Nephron progenitor cell (in vitro differentiated cells): ENCODE results near the gene C11orf21.
A peak's percentile ranks its signal among the peaks of the same experiment; 100 is the strongest.

Source experiments
- DNase-seq: peaks from one replicate; pipeline ENCODE4 v3.0.0; 2021
- H3K27ac Mint-ChIP-seq: 2 replicates; pipeline ENCODE4 v1.8.0; 2021; ENCODE audit warnings: mild to moderate bottlenecking, moderate library complexity, mixed read lengths
- H3K27me3 Mint-ChIP-seq: 2 replicates; pipeline ENCODE4 v1.8.0; 2021; ENCODE audit warnings: mild to moderate bottlenecking, low read depth, mixed read lengths; ENCODE audit not compliant: poor library complexity
- H3K36me3 Mint-ChIP-seq: 2 replicates; pipeline ENCODE4 v1.8.0; 2021; ENCODE audit warnings: low read depth, mixed read lengths
- H3K4me1 Mint-ChIP-seq: 2 replicates; pipeline ENCODE4 v1.8.0; 2021; ENCODE audit warnings: mixed read lengths
- H3K4me3 Mint-ChIP-seq: 2 replicates; pipeline ENCODE4 v1.8.0; 2021; ENCODE audit warnings: mild to moderate bottlenecking, moderate library complexity, mixed read lengths
- H3K9me3 Mint-ChIP-seq: 2 replicates; pipeline ENCODE4 v1.8.0; 2021; ENCODE audit warnings: mild to moderate bottlenecking, moderate library complexity, mixed read lengths
- TF ChIP-seq, protein P1 (sequence below): fragments of 200-600 bp; sonication (generic); IDR thresholded peaks from 2 replicates; pipeline ENCODE4 v1.5.0; 2021; ENCODE audit warnings: antibody characterized with exemption

C11orf21 gene

DNA sequence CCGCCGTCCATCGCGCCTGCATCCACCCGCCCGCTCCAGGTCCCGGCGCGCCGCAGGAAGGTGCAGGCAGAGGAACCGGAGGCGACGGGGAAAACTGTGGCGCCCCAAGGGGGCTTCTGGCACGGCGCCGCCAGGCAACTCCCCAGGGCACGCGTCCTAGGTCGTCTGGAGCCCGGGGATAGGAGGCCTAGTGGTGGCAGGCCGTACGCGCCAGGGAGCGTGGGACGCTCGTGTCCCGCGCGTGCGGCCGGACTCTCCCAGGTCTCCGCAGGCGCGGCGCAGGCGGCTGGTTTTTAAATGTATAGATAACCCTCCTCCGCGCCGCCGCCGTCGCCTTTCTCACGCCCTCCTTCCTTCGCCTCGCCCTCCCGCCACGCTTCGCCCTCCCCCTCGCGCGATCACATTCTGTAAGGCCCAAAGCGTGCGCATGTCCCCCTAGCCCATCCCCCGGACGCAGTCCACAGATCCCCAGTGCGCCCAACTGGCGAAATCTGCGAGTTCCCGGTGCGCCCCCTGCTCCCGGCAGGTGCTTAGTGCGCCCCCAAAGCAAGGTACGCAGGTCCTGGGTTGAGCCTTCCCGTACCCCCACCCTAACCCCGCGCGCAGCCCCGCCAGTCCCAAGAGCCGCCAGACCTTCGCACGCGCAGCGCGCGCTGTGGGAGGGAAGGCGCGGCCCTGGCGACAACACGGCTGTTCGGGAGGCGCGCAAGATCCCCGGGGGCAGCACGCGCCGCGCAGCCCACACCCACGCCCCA is 31.2 kb downstream of the C11orf21 start, which contains the start of gene ASCL2:
Gene ASCL2, minus strand, starts transcription at position 267 of the 755 bp plus-strand sequence. Its CDS starts 256 bp downstream, at position 11.
- Mint-ChIP-seq H3K27me3 (peaks cover 90% of the 10 kb centered on the region), H3K4me1 (peaks cover 8% of the 10 kb centered on the region), H3K4me3 (peak within 1 kb of the TSS; percentile 50), H3K27ac (no peak within 1 kb of the TSS), H3K36me3 (no peaks in the 10 kb centered on the region), H3K9me3 (peaks cover 11% of the 10 kb centered on the region)
- peak; percentile 42 for DNase-seq
- TF ChIP-seq, protein P1, sequence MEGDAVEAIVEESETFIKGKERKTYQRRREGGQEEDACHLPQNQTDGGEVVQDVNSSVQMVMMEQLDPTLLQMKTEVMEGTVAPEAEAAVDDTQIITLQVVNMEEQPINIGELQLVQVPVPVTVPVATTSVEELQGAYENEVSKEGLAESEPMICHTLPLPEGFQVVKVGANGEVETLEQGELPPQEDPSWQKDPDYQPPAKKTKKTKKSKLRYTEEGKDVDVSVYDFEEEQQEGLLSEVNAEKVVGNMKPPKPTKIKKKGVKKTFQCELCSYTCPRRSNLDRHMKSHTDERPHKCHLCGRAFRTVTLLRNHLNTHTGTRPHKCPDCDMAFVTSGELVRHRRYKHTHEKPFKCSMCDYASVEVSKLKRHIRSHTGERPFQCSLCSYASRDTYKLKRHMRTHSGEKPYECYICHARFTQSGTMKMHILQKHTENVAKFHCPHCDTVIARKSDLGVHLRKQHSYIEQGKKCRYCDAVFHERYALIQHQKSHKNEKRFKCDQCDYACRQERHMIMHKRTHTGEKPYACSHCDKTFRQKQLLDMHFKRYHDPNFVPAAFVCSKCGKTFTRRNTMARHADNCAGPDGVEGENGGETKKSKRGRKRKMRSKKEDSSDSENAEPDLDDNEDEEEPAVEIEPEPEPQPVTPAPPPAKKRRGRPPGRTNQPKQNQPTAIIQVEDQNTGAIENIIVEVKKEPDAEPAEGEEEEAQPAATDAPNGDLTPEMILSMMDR = no peak

DNA sequence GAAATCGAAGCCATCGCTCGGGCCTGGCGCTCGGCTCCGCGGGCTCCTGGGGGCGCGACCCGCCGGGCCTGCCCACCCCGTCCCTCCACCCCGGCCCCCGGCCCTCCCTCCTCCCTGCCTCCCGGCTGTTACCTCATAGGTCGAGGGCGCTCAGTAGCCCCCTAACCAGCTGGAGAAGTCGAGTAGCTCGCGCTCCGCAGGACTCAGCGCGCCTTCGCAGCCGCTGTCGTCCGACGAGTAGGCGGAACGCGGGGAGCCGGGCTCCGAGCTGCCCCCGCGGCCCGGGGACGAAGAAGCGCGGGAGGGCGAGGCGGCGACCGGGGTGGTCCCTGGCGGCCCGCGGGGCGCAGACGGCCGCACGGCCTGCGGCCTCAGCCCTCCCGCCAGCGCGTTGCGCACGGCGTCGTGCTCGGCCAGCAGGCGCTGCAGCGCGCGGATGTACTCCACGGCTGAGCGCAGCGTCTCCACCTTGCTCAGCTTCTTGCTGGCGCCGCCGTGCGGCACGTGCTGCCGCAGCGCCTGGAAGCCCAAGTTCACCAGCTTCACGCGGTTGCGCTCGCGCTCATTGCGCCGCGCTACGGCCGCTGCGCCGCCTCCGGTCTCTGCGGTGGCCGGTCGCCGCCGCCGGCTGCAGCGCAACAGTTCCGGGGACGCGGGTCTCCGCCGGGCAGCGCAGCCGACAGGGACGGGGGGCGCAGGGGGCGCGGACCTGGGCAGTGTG is 32.0 kb downstream of the C11orf21 start:
- peaks cover 85% of the 10 kb centered on the region for H3K27me3 Mint-ChIP-seq
- H3K36me3 Mint-ChIP-seq = no peaks in the 10 kb centered on the region
- H3K9me3 Mint-ChIP-seq = peaks cover 8% of the 10 kb centered on the region
- H3K4me3 Mint-ChIP-seq = peak overlapping the region; percentile 45
- TF ChIP-seq, protein P1 = no peak
- no peak overlapping the region for H3K27ac Mint-ChIP-seq
- peaks cover 8% of the 10 kb centered on the region for H3K4me1 Mint-ChIP-seq
- DNase-seq = peak; percentile 77

DNA sequence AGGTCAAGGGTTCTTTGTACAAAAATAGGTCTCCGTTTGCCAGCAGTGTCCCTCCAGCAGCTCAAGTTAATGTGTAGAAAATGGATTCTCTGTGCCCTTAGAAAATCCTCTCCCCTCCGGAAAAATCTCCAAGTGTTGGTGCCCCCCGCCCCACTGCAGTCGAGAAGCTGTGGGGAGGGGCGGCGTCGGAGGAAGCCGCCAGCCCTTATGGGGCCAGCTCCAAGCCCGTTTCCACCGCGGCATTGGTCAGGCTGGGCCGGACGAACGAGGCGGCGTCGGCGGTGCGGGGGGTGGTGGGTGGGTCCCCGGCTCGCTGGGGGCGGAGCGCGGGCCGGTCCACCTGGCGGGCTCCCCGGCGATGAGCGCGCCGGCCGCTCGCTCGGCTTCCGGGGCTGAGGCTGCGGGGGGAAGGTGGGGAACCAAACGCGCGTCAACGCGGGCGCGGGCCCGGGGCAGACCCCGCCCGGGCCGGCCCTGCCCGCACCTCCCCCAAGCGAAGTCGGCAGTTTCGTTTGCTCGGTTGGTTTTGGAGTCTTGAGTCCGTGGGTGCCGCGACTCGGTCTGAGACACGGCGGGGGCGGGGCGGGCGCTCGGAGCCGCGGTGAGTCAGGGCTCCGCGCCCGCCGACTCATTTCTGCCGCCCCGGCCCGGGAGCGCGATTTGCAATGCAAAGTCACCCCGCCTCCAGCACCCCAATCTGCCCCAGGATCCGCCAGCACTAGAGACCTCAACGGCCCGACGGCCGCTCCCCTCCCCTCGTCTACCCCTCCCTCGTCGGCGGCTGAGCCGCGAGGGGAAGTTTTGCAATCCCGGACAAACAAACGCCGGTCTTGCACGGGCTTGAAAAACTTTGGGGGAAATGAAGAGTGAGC is 32.8 kb downstream of the C11orf21 start:
- Mint-ChIP-seq H3K4me1 (peaks cover 8% of the 10 kb centered on the region), H3K9me3 (peaks cover 4% of the 10 kb centered on the region), H3K27me3 (peaks cover 81% of the 10 kb centered on the region), H3K36me3 (no peaks in the 10 kb centered on the region), H3K27ac (no peak overlapping the region), H3K4me3 (peak overlapping the region; percentile 72)
- TF ChIP-seq, protein P1 = no peak
- DNase-seq = peak; percentile 55

DNA sequence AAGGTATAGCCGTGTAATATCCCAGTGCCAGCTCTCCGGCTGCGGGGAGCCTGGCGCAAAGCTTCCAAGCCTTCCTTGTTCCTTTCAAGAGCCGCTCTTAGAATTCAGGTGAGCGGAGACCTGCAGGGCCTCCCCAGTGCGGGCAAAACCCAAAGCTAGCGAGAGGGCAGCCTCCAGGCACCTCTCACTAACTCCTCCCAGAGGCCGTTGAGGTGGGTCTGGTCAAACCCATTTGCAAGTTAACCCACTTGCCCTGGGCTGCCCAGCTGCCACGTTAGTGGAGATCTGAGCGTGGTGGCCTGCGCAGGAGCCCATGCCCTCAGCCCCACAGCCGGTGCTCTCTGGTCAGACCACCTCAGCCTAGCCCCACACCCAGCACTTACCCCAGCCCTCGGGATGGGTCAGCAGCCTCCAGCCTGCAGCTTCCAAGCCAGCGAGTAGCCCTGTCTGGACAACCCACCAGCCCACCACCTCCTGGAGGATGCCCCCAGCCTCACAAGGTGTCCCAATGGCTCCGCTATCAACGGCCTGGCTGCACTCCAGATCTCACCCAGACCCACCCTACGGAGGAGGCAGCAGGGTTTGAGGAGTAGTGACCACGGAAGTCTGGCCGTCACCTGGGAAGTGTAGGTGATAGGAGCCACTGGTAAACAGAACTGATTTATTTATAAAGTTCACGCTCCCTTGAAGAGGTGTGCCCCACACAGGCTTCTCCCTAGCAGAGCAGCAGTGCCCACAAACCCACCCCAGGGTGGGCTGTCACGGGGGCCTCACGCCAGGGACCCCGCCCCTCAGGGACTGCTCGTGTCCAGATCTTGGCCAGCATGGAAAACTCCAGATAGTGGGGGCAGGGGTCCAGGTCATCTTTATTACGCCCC is 33.6 kb downstream of the C11orf21 start:
- Mint-ChIP-seq H3K4me3 (peak overlapping the region; percentile 72), H3K36me3 (no peaks in the 10 kb centered on the region), H3K27me3 (peaks cover 74% of the 10 kb centered on the region), H3K4me1 (peaks cover 8% of the 10 kb centered on the region), H3K9me3 (peaks cover 4% of the 10 kb centered on the region), H3K27ac (no peak overlapping the region)
- TF ChIP-seq, protein P1 = no peak
- DNase-seq = no peak

DNA sequence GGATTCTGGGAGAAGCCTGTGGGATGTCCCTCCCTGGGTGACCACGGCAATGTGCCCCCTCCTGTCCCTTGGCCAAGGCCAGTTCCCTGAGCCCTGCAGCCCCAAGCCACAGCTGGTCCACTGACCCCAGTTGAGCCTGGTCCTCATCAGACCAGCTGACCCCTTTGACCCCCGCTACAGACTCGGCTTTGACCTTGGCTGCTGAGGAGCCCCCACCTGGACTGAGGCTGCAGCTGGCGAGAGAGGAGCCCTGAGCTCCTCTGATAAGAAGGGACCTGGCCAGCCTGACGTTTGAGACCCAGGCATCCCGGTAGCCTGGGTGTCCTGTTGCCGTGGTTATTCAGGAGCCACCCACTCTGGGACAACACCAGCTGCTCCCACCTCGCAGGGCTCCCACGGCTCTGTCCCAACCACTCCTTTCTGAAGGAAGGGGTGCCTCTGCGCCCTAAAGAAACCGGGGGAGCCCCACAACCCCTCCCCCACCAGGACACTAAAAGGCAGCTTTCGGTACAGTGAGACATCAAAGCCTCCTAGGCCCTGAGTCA is 34.3 kb downstream of the C11orf21 start:
- DNase-seq = no peak
- Mint-ChIP-seq H3K27me3 (peaks cover 66% of the 10 kb centered on the region), H3K36me3 (no peaks in the 10 kb centered on the region), H3K27ac (no peak overlapping the region), H3K4me1 (peaks cover 12% of the 10 kb centered on the region), H3K9me3 (peaks cover 1% of the 10 kb centered on the region), H3K4me3 (no peak overlapping the region)
- TF ChIP-seq, protein P1 = no peak
